Body of pancreas (tissue), 4 donors: ENCODE data around the gene RNF25.

ENCODE experiments used
- POLR2A ChIP-seq, 3 donors: fragments of 450-650 bp; IDR thresholded peaks; one replicate each; pipeline ENCODE4 v1.6.1; 2016; ENCODE audit warnings: antibody characterized with exemption in 3 of 3, mild to moderate bottlenecking in 2 of 3
- TF ChIP-seq, protein P1 (sequence below), 7 experiments: fragments of 450-650 bp in 4 of 7; fragments of 200-600 bp in 3 of 7; sonication (generic) in 3 of 7; IDR thresholded peaks; one replicate each; pipeline ENCODE4 v1.5.1; 2016 to 2019; ENCODE audit warnings: antibody characterized with exemption in 7 of 7

DNA sequence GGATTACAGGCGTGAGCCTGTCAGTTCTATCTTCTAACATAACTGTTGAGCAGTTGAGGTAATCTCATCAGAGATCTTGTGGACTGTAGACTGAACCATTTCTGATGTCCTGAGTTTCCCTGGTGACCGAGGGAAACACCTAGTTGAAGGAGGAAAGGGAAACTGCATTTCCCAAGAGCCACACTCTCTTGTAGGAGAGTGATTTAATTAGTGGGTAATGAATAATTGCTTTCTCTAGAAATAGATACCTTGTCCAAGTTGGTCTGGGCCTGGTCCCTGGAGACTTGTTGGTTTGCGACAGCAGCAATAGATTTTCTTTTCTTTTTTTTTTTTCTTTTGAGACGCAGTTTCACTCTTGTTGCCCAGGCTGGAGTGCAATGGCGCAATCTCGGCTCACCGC lies 46.3 kb upstream of the RNF25 start:
- TF ChIP-seq, protein P1, sequence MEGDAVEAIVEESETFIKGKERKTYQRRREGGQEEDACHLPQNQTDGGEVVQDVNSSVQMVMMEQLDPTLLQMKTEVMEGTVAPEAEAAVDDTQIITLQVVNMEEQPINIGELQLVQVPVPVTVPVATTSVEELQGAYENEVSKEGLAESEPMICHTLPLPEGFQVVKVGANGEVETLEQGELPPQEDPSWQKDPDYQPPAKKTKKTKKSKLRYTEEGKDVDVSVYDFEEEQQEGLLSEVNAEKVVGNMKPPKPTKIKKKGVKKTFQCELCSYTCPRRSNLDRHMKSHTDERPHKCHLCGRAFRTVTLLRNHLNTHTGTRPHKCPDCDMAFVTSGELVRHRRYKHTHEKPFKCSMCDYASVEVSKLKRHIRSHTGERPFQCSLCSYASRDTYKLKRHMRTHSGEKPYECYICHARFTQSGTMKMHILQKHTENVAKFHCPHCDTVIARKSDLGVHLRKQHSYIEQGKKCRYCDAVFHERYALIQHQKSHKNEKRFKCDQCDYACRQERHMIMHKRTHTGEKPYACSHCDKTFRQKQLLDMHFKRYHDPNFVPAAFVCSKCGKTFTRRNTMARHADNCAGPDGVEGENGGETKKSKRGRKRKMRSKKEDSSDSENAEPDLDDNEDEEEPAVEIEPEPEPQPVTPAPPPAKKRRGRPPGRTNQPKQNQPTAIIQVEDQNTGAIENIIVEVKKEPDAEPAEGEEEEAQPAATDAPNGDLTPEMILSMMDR (IDR thresholded peaks at IDR 0.05) = no peak
- no peak for TF ChIP-seq POLR2A (IDR thresholded peaks at IDR 0.05)
